GM12878 (cell line): ENCODE measurements around the gene BICRA. TPM values are rescaled to one million over a fixed set of nuclear protein-coding genes. Genes with fewer than 3 reads are reported as not detected.

Experiments used
- ATAC-seq: fragments of 200-7000 bp; cut with Tn5 transposase; 3 replicates; pipeline ENCODE4 v1.9.1; 2020; ENCODE audit warnings: mild to moderate bottlenecking, moderate library complexity
- BruUV-seq: library from RNA; stranded (reverse); fragments of 400-500 nt; replicated peaks from 2 replicates; lab custom pipeline; 2021; lab: Mats Ljungman, UMichigan
- CTCF ChIA-PET: fragments of 300-600 bp; sonication (Branson Sonifier 250); formaldehyde crosslinking; extraction: SDS; loops from one replicate; lab custom pipeline; 2021; ENCODE audit warnings: inconsistent platforms; lab: Yijun Ruan, JAX
- POLR2A ChIA-PET: fragments of 350-600 bp; formaldehyde crosslinking; extraction: SDS; loops from one replicate; lab custom pipeline; 2021; ENCODE audit warnings: inconsistent platforms; lab: Charles Lee
- RAD21 ChIA-PET: fragments of 300-600 bp; sonication (Branson Sonifier 250); formaldehyde crosslinking; loops from one replicate; lab custom pipeline; 2023; ENCODE audit warnings: antibody characterized with exemption; ENCODE audit not compliant: unreplicated experiment; lab: Charles Lee
- SMC1A ChIA-PET: fragments of 300-600 bp; sonication (Branson Sonifier 250); formaldehyde crosslinking; loops from one replicate; lab custom pipeline; 2023; ENCODE audit not compliant: unreplicated experiment, uncharacterized antibody; lab: Charles Lee
- DNase-seq: peaks from one replicate; pipeline ENCODE4 v3.0.0-alpha.2; 2011; ENCODE audit warnings: low read depth, low spot score
- FAIRE-seq: peaks from 3 replicates; lab custom pipeline; 2011; peaks lifted over from hg19 to GRCh38; lab: Jason Lieb, UNC
- H2AFZ ChIP-seq: 2 replicates; pipeline ENCODE4 v1.6.0; 2011; ENCODE audit warnings: low read depth, low read length, control low read depth; ENCODE audit not compliant: control insufficient read depth
- H3K27ac ChIP-seq: 2 replicates; pipeline ENCODE4 v1.5.1; 2011; ENCODE audit warnings: control low read depth; ENCODE audit not compliant: control insufficient read depth, insufficient read depth
- H3K27me3 ChIP-seq, 2 experiments: replicated peaks in 1 of 2; 2 replicates each; pipeline versions ENCODE4 v1.6.0 to v1.6.1; 2011; ENCODE audit warnings: low read length in 1 of 2; ENCODE audit not compliant: control insufficient read depth in 2 of 2, insufficient read depth in 2 of 2
- H3K36me3 ChIP-seq, 2 experiments: 2 replicates each; pipeline ENCODE4 v1.5.1; 2011; ENCODE audit warnings: low read length in 1 of 2; ENCODE audit not compliant: control insufficient read depth in 2 of 2, insufficient read depth in 2 of 2
- H3K4me1 ChIP-seq: 2 replicates; pipeline ENCODE4 v1.6.1; 2011; ENCODE audit warnings: mild to moderate bottlenecking, low read length, moderate library complexity, mixed read lengths; ENCODE audit not compliant: control insufficient read depth, insufficient read depth
- H3K4me2 ChIP-seq: 2 replicates; pipeline ENCODE4 v1.6.0; 2011; ENCODE audit warnings: control low read depth; ENCODE audit not compliant: control insufficient read depth, insufficient read depth
- H3K4me3 ChIP-seq: fragments of 200-600 bp; sonication (generic); 2 replicates; pipeline ENCODE4 v1.5.1; 2016
- H3K79me2 ChIP-seq: 2 replicates; pipeline ENCODE4 v1.6.0; 2011; ENCODE audit warnings: low read length; ENCODE audit not compliant: control insufficient read depth, insufficient read depth
- H3K9ac ChIP-seq: 2 replicates; pipeline ENCODE4 v1.8.0; 2011; ENCODE audit warnings: low read length, control low read depth, mixed read lengths; ENCODE audit not compliant: control insufficient read depth, insufficient read depth
- H3K9me3 ChIP-seq: replicated peaks from 3 replicates; pipeline ENCODE4 v1.5.1; 2011; ENCODE audit warnings: mild to moderate bottlenecking, low read length; ENCODE audit not compliant: control insufficient read depth, insufficient read depth
- H4K20me1 ChIP-seq: 2 replicates; pipeline ENCODE4 v1.6.0; 2011; ENCODE audit not compliant: control insufficient read depth, insufficient read depth
- BHLHE40 ChIP-seq, 2 experiments: fragments of 450-650 bp in 1 of 2; IDR thresholded peaks; 2 replicates each; pipeline ENCODE4 v1.6.1; 2011 to 2017; ENCODE audit warnings: low read depth in 2 of 2, borderline replicate concordance in 1 of 2, improper control_type of control experiment in 1 of 2, low read length in 1 of 2, mild to moderate bottlenecking in 1 of 2
- EED ChIP-seq: sonication (generic); IDR thresholded peaks from 2 replicates; pipeline ENCODE4 v1.6.1; 2016; ENCODE audit warnings: antibody characterized with exemption, low read depth
- ESRRA ChIP-seq: IDR thresholded peaks from 2 replicates; pipeline ENCODE4 v1.6.1; 2012; ENCODE audit warnings: mild to moderate bottlenecking, low read length, improper control_type of control experiment
- HDAC2 ChIP-seq: fragments of 200-600 bp; sonication (generic); IDR thresholded peaks from 2 replicates; pipeline ENCODE4 v1.6.1; 2017
- LARP7 ChIP-seq: fragments of 450-650 bp; IDR thresholded peaks from 2 replicates; pipeline ENCODE4 v1.6.1; 2017; ENCODE audit warnings: mild to moderate bottlenecking
- NFIC ChIP-seq: IDR thresholded peaks from 2 replicates; pipeline ENCODE4 v1.6.1; 2012; ENCODE audit warnings: low read depth, mild to moderate bottlenecking, inconsistent platforms, low read length, moderate library complexity
- NFXL1 ChIP-seq: fragments of 450-650 bp; IDR thresholded peaks from 2 replicates; pipeline ENCODE4 v1.6.1; 2017; ENCODE audit warnings: antibody characterized with exemption, mild to moderate bottlenecking, borderline replicate concordance
- RAD21 ChIP-seq: IDR thresholded peaks from 2 replicates; pipeline ENCODE4 v1.6.1; 2011; ENCODE audit warnings: mild to moderate bottlenecking, low read depth, low read length, moderate library complexity; ENCODE audit not compliant: insufficient read depth
- ZNF24 ChIP-seq: fragments of 450-650 bp; IDR thresholded peaks from 2 replicates; pipeline ENCODE4 v1.6.1; 2017; ENCODE audit warnings: antibody characterized with exemption, mild to moderate bottlenecking
- ZZZ3 ChIP-seq: IDR thresholded peaks from 2 replicates; pipeline ENCODE4 v1.6.1; 2011; ENCODE audit warnings: low read depth; ENCODE audit not compliant: control insufficient read depth, insufficient read length
- WGBS: methylation state at CpG from one replicate; pipeline ENCODE4 v1.1.6; 2016; ENCODE audit warnings: low lambda C conversion rate; ENCODE audit not compliant: insufficient replicate concordance, insufficient coverage; ENCODE audit errors: missing lambda C conversion rate; 5-methylcytosine and 5-hydroxymethylcytosine counted together
- in situ Hi-C: fragments of 300-500 bp; cut with MboI; formaldehyde crosslinking; loops from 9 replicates; pipeline ENCODE4 v1.14.3; 2018; ENCODE audit warnings: mixed read lengths
- intact Hi-C: fragments of 100-400 bp; cut with micrococcal nuclease; formaldehyde crosslinking; loops from one replicate; pipeline ENCODE4 v1.14.2; 2022; ENCODE audit not compliant: unreplicated experiment
- polyA plus RNA-seq, 11 experiments: library from polyadenylated mRNA; depleted of rRNA in 4 of 11; unstranded in 6 of 11; stranded (reverse) in 5 of 11; fragments of >200 nt; fragmentation: Nextera tagmentation in 4 of 11; fragmentation: Illumina TruSeq in 1 of 11; extraction: Ambion mirVana in 4 of 11; extraction: Trizol in 1 of 11; gene quantifications; 1 replicate in 1 of 11; 2 replicates in 10 of 11; pipeline versions ENCODE4 v1.2.1 to v1.2.3, GENCODE V29; 2011 to 2016; ENCODE audit warnings: inconsistent platforms in 2 of 11, missing spikeins in 2 of 11, low read depth in 1 of 11
- total RNA-seq, 4 experiments: library from RNA; depleted of rRNA in 3 of 4; stranded (reverse); fragments of >200 nt in 3 of 4; fragmentation: Illumina TruSeq in 1 of 4; extraction: Trizol in 1 of 4; gene quantifications; 2 replicates each; pipeline versions ENCODE4 v1.2.1 to v1.2.3, GENCODE V29; 2013 to 2021
- TF ChIP-seq, protein P1 (sequence below): fragments of 450-650 bp; formaldehyde crosslinking; IDR thresholded peaks from 2 replicates; pipeline ENCODE4 v1.4.0; 2022; ENCODE audit warnings: mild to moderate bottlenecking, moderate library complexity
- TF ChIP-seq, protein P2 (sequence below), 3 experiments: IDR thresholded peaks in 2 of 3; conservative IDR thresholded peaks in 1 of 3; 2 replicates each; pipeline ENCODE4 v1.5.1; 2011; ENCODE audit warnings: low read depth in 3 of 3, low read length in 3 of 3, mild to moderate bottlenecking in 3 of 3, control low read depth in 2 of 3, moderate library complexity in 2 of 3, inconsistent platforms in 1 of 3, mixed read lengths in 1 of 3; ENCODE audit not compliant: control insufficient read depth in 2 of 3, insufficient read depth in 1 of 3; ENCODE audit errors: extremely low read depth in 1 of 3
- TF ChIP-seq, protein P3 (sequence below): IDR thresholded peaks from 2 replicates; pipeline ENCODE4 v1.6.1; 2012; ENCODE audit warnings: improper control_type of control experiment, low read depth, low read length; ENCODE audit not compliant: insufficient replicate concordance

Gene BICRA
- total and polyA plus RNA-seq, 10 of the 15 experiments (the other 5 are each of a cell fraction or from before 2014, with no cell fraction given) = 0.11 to 15.3 (median 1.3) TPM

DNA sequence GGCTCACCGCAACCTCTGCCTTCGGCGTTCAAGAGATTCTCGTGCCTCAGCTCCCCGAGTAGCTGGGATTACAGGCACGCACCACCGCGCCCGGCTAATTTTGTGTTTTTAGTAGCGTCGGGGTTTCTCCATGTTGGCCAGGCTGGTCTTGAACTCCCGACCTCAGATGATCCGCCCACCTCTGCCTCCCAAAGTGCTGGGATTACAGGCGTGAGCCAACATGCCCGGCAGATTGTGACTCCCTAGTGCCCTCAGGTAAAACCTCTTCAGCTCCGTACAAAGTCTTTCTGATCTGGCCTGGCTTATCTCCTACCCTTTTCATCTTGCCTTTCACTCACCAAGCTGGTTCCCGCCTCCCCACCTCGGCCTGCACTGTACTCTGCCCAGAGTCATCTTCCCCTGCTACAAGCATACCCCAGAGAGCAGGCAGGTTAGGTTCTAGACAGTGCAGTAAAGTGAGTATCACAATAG is 15.0 kb downstream of the BICRA start (continued):
- TF ChIP-seq, protein P1, sequence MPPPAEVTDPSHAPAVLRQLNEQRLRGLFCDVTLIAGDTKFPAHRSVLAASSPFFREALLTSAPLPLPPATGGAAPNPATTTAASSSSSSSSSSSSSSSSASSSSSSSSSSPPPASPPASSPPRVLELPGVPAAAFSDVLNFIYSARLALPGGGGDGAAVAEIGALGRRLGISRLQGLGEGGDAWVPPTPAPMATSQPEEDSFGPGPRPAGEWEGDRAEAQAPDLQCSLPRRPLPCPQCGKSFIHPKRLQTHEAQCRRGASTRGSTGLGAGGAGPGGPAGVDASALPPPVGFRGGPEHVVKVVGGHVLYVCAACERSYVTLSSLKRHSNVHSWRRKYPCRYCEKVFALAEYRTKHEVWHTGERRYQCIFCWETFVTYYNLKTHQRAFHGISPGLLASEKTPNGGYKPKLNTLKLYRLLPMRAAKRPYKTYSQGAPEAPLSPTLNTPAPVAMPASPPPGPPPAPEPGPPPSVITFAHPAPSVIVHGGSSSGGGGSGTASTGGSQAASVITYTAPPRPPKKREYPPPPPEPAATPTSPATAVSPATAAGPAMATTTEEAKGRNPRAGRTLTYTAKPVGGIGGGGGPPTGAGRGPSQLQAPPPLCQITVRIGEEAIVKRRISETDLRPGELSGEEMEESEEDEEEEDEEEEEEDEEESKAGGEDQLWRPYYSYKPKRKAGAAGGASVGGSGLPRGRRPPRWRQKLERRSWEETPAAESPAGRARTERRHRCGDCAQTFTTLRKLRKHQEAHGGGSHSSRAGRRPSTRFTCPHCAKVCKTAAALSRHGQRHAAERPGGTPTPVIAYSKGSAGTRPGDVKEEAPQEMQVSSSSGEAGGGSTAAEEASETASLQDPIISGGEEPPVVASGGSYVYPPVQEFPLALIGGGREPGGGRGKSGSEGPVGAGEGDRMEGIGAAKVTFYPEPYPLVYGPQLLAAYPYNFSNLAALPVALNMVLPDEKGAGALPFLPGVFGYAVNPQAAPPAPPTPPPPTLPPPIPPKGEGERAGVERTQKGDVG (CRISPR knock-in tag) = no peak
- no peak for TF ChIP-seq HDAC2
- TF ChIP-seq, protein P2, sequence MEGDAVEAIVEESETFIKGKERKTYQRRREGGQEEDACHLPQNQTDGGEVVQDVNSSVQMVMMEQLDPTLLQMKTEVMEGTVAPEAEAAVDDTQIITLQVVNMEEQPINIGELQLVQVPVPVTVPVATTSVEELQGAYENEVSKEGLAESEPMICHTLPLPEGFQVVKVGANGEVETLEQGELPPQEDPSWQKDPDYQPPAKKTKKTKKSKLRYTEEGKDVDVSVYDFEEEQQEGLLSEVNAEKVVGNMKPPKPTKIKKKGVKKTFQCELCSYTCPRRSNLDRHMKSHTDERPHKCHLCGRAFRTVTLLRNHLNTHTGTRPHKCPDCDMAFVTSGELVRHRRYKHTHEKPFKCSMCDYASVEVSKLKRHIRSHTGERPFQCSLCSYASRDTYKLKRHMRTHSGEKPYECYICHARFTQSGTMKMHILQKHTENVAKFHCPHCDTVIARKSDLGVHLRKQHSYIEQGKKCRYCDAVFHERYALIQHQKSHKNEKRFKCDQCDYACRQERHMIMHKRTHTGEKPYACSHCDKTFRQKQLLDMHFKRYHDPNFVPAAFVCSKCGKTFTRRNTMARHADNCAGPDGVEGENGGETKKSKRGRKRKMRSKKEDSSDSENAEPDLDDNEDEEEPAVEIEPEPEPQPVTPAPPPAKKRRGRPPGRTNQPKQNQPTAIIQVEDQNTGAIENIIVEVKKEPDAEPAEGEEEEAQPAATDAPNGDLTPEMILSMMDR (IDR thresholded peaks at IDR 0.05 in 2 of 3, conservative IDR thresholded peaks at IDR 0.05 in 1 of 3; ENCODE audit: control insufficient read depth in 2 of 3, extremely low read depth in 1 of 3, insufficient read depth in 1 of 3, low read depth in 3 of 3, low read length in 3 of 3) = no peak

DNA sequence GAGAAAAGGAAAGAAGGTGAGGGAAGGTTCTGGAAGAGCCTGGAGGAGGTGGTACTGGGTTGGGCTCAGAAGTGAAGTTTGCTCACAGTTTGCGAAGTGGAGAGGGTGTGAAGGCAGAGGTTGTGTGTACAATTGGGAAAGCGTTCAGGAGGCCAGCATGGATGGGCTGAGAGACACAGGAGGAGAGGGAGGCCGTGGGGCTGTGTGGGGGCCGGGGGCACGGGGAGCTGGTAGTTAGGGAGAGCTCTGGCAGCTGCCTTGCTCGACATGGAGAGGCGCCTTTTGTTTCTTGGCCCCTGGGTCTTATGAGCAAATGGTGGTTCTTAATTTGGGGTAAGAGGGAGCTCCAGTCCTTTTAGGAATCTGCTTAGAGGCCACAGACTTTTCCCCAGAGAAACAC is 16.7 kb downstream of the BICRA start:
- H3K27ac ChIP-seq = no peak overlapping the region
- H3K79me2 ChIP-seq = peaks cover 13% of the 10 kb centered on the region
- no peak overlapping the region for H3K9ac ChIP-seq
- H3K4me2 ChIP-seq = no peak overlapping the region
- BruUV-seq = no TSS peak
- no peak overlapping the region for H3K4me3 ChIP-seq
- no peaks in the 10 kb centered on the region; a peak in 2 of 4 replicates for H3K36me3 ChIP-seq
- 0 out of 2 replicates have a peak, but pooled peaks cover 3% of the 10 kb centered on the region for H3K4me1 ChIP-seq
- POLR2A ChIA-PET = no interaction called here
- CTCF ChIA-PET = no interaction called here
- WGBS = 87% methylated on average over 7 of the region's 7 CpGs
- no peaks in the 10 kb centered on the region for H3K9me3 ChIP-seq
- SMC1A ChIA-PET = no interaction called here
- in situ Hi-C loops (no loop called here), intact Hi-C loops (no loop called here)
- 0 out of 2 replicates have a peak, but pooled peaks cover 2% of the 10 kb centered on the region for H4K20me1 ChIP-seq
- H3K27me3 ChIP-seq = no peaks in the 10 kb centered on the region
- ATAC-seq (no peak), DNase-seq (no peak), FAIRE-seq (no peak)
- RAD21 ChIA-PET = no interaction called here
- no peak overlapping the region for H2AFZ ChIP-seq
- no peak for TF ChIP-seq RAD21
- no peak for TF ChIP-seq LARP7
- no peak for TF ChIP-seq BHLHE40 (IDR thresholded peaks at IDR 0.05; ENCODE audit: borderline replicate concordance in 1 of 2, low read depth in 2 of 2, low read length in 1 of 2)
- TF ChIP-seq ZZZ3 = no peak
- TF ChIP-seq EED = no peak
- TF ChIP-seq ZNF24 = no peak
- TF ChIP-seq NFXL1 = no peak
- TF ChIP-seq, protein P3, sequence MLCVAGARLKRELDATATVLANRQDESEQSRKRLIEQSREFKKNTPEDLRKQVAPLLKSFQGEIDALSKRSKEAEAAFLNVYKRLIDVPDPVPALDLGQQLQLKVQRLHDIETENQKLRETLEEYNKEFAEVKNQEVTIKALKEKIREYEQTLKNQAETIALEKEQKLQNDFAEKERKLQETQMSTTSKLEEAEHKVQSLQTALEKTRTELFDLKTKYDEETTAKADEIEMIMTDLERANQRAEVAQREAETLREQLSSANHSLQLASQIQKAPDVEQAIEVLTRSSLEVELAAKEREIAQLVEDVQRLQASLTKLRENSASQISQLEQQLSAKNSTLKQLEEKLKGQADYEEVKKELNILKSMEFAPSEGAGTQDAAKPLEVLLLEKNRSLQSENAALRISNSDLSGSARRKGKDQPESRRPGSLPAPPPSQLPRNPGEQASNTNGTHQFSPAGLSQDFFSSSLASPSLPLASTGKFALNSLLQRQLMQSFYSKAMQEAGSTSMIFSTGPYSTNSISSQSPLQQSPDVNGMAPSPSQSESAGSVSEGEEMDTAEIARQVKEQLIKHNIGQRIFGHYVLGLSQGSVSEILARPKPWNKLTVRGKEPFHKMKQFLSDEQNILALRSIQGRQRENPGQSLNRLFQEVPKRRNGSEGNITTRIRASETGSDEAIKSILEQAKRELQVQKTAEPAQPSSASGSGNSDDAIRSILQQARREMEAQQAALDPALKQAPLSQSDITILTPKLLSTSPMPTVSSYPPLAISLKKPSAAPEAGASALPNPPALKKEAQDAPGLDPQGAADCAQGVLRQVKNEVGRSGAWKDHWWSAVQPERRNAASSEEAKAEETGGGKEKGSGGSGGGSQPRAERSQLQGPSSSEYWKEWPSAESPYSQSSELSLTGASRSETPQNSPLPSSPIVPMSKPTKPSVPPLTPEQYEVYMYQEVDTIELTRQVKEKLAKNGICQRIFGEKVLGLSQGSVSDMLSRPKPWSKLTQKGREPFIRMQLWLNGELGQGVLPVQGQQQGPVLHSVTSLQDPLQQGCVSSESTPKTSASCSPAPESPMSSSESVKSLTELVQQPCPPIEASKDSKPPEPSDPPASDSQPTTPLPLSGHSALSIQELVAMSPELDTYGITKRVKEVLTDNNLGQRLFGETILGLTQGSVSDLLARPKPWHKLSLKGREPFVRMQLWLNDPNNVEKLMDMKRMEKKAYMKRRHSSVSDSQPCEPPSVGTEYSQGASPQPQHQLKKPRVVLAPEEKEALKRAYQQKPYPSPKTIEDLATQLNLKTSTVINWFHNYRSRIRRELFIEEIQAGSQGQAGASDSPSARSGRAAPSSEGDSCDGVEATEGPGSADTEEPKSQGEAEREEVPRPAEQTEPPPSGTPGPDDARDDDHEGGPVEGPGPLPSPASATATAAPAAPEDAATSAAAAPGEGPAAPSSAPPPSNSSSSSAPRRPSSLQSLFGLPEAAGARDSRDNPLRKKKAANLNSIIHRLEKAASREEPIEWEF = no peak
- no peak for TF ChIP-seq NFIC
- TF ChIP-seq ESRRA = no peak
